ENCODE data around the gene CNOT1.

Gene CNOT1

GRCh38 chr16:58481226-58481869 is 148.3 kb downstream of the CNOT1 start:
- DNase-seq: no peak

GRCh38 chr16:58478427-58478826 is 151.2 kb downstream of the CNOT1 start:
- DNase-seq: no peak

- no peak for DNase-seq
Observed at GRCh38 chr16:58476791-58477190, 152.8 kb downstream of the CNOT1 start.

GRCh38 chr16:58475091-58475619 is 154.5 kb downstream of the CNOT1 start:
- DNase-seq: no peak

GRCh38 chr16:58474296-58474695 is 155.3 kb downstream of the CNOT1 start:
- DNase-seq: no peak

GRCh38 chr16:58472827-58473226 is 156.8 kb downstream of the CNOT1 start:
- no peak for DNase-seq

- no peak for DNase-seq
Observed at GRCh38 chr16:58472266-58472665, 157.4 kb downstream of the CNOT1 start.

- DNase-seq: no peak
Observed at GRCh38 chr16:58471209-58471975, 158.2 kb downstream of the CNOT1 start.
